ENCODE results near the gene SLC22A17. TPM values are rescaled to one million over a fixed set of nuclear protein-coding genes. Genes with fewer than 3 reads are reported as not detected.
A peak's percentile ranks its signal among the peaks of the same experiment; 100 is the strongest.

Gene SLC22A17
- total and polyA plus RNA-seq, 2 of the 13 experiments (the other 11 are each of a cell fraction or from before 2014, with no cell fraction given), result 0.95 to 1.1 TPM

DNA sequence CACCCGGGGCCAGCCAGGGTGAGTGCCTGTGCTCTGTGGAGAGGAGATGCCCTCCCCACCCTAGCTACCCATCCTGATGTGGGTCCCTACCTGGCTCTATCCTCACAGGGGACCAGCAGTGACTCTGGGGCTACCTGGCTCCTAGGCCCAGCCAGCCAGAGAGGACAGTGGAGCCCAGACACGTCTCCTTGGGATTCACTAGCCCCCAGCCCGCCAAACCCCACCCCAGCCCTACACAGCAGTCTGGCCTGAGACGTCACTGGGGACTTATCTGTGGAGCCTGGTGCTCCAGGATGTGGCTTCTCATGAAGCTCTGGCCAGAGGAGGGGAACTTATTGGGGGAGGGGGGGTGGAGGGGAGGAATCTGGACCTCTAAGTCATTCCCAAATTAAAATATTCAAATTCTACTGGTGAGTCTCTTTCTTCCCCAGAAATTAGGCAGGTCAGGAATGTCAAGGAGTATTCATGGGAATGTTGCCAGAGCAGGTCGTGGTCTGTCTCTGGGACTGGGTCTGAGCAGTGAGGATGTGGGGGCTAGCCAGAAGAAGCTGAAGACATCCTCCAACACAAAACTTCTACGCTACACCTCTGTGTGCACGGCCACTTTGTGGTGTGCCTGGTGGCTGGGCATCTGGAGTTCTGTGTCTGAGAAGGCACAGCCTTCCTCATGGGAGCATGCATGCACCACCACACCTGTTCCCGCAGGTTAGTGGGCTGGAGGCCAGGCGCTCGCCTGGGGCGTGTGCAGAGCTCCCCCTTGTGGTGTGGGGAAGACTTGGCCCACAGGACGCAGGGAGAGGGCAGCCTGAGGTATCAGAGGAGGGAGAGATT is 26.9 kb upstream of the SLC22A17 start (continued):
- TF ChIP-seq ZBTB43 (CRISPR knock-in tag; conservative IDR thresholded peaks at IDR 0.05) (no peak), XBP1 (CRISPR knock-in tag; IDR thresholded peaks at IDR 0.05) (no peak), GATA4 (IDR thresholded peaks at IDR 0.05; ENCODE audit: borderline replicate concordance, low read depth) (no peak), ZNF740 (CRISPR knock-in tag; IDR thresholded peaks at IDR 0.05) (0 out of 2 replicates have a peak, but pooled peaks have one; percentile 61), EP300 (IDR thresholded peaks at IDR 0.05; ENCODE audit: low read depth in 2 of 2, low read length in 2 of 2) (no peak), EP300 (CRISPR knock-in tag; IDR thresholded peaks at IDR 0.05; ENCODE audit: borderline replicate concordance) (no peak), ZNF615 (CRISPR knock-in tag; IDR thresholded peaks at IDR 0.05; ENCODE audit: borderline replicate concordance) (no peak), EEA1 (CRISPR knock-in tag; IDR thresholded peaks at IDR 0.05; ENCODE audit: borderline replicate concordance) (no peak), SIX1 (CRISPR knock-in tag; IDR thresholded peaks at IDR 0.05; ENCODE audit: borderline replicate concordance) (no peak), ZBED4 (CRISPR knock-in tag; IDR thresholded peaks at IDR 0.05; ENCODE audit: borderline replicate concordance) (0 out of 2 replicates have a peak, but pooled peaks have one; percentile 41), NFE2L2 (IDR thresholded peaks at IDR 0.05; ENCODE audit: low read length) (no peak), NBN (conservative IDR thresholded peaks at IDR 0.05) (no peak), MTF1 (CRISPR knock-in tag; IDR thresholded peaks at IDR 0.05) (no peak), KMT2A (CRISPR knock-in tag; IDR thresholded peaks at IDR 0.05) (no peak; the same call in 1 of the 2 replicates)
- TF ChIP-seq, protein P1, sequence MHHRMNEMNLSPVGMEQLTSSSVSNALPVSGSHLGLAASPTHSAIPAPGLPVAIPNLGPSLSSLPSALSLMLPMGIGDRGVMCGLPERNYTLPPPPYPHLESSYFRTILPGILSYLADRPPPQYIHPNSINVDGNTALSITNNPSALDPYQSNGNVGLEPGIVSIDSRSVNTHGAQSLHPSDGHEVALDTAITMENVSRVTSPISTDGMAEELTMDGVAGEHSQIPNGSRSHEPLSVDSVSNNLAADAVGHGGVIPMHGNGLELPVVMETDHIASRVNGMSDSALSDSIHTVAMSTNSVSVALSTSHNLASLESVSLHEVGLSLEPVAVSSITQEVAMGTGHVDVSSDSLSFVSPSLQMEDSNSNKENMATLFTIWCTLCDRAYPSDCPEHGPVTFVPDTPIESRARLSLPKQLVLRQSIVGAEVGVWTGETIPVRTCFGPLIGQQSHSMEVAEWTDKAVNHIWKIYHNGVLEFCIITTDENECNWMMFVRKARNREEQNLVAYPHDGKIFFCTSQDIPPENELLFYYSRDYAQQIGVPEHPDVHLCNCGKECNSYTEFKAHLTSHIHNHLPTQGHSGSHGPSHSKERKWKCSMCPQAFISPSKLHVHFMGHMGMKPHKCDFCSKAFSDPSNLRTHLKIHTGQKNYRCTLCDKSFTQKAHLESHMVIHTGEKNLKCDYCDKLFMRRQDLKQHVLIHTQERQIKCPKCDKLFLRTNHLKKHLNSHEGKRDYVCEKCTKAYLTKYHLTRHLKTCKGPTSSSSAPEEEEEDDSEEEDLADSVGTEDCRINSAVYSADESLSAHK (CRISPR knock-in tag; IDR thresholded peaks at IDR 0.05; ENCODE audit: borderline replicate concordance), result no peak
- TF ChIP-seq, protein P2, sequence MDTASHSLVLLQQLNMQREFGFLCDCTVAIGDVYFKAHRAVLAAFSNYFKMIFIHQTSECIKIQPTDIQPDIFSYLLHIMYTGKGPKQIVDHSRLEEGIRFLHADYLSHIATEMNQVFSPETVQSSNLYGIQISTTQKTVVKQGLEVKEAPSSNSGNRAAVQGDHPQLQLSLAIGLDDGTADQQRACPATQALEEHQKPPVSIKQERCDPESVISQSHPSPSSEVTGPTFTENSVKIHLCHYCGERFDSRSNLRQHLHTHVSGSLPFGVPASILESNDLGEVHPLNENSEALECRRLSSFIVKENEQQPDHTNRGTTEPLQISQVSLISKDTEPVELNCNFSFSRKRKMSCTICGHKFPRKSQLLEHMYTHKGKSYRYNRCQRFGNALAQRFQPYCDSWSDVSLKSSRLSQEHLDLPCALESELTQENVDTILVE (CRISPR knock-in tag; IDR thresholded peaks at IDR 0.05), result no peak
